ENCODE results near the gene AXL. TPM values are rescaled to one million over a fixed set of nuclear protein-coding genes. Genes with fewer than 3 reads are reported as not detected.
"Not testable (repeated sequence)": the region's sequence is repeated elsewhere in the genome, so short reads cannot be mapped to it uniquely, and the experiment has no call there.

The AXL gene
- total RNA-seq, 1 experiment from 2014 or later: 107 TPM

- no TSS peak for BruUV-seq (replicated peaks)
- CTCF ChIA-PET: interaction anchor here (0.6 to 1.1 kb wide), 3 partner anchors 28 to 560 kb away, joined by 3 to 10 read pairs (median 3); no protein-coding TSS in a partner anchor
- Mint-ChIP-seq H3K4me1 (ENCODE audit: low read depth, unreplicated experiment) (peaks cover 37% of the 10 kb centered on the region), H3K36me3 (ENCODE audit: insufficient read depth, unreplicated experiment) (peaks cover 14% of the 10 kb centered on the region), H3K9me3 (ENCODE audit: low read depth, unreplicated experiment) (no peaks in the 10 kb centered on the region), H3K27ac (ENCODE audit: unreplicated experiment) (peak overlapping the region; percentile 67), H3K4me3 (ENCODE audit: low read depth, unreplicated experiment) (peak overlapping the region; percentile 44), H3K27me3 (ENCODE audit: unreplicated experiment) (no peaks in the 10 kb centered on the region)
- TF ChIP-seq, protein P1, sequence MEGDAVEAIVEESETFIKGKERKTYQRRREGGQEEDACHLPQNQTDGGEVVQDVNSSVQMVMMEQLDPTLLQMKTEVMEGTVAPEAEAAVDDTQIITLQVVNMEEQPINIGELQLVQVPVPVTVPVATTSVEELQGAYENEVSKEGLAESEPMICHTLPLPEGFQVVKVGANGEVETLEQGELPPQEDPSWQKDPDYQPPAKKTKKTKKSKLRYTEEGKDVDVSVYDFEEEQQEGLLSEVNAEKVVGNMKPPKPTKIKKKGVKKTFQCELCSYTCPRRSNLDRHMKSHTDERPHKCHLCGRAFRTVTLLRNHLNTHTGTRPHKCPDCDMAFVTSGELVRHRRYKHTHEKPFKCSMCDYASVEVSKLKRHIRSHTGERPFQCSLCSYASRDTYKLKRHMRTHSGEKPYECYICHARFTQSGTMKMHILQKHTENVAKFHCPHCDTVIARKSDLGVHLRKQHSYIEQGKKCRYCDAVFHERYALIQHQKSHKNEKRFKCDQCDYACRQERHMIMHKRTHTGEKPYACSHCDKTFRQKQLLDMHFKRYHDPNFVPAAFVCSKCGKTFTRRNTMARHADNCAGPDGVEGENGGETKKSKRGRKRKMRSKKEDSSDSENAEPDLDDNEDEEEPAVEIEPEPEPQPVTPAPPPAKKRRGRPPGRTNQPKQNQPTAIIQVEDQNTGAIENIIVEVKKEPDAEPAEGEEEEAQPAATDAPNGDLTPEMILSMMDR (IDR thresholded peaks at IDR 0.05; ENCODE audit: unreplicated experiment): no peak
- intact Hi-C loops (cut with micrococcal nuclease; ENCODE audit: unreplicated experiment): no loop called here
- peak; percentile 92 for DNase-seq
Measured at GRCh38 chr19:41175801-41176777, 42.9 kb upstream of the AXL start.

GRCh38 chr19:41180173-41180572, 38.9 kb upstream of the AXL start:
- BruUV-seq (replicated peaks); H3K27ac Mint-ChIP-seq (ENCODE audit: unreplicated experiment); CTCF ChIA-PET; H3K9me3 Mint-ChIP-seq (ENCODE audit: low read depth, unreplicated experiment); H3K4me3 Mint-ChIP-seq (ENCODE audit: low read depth, unreplicated experiment); DNase-seq; intact Hi-C loops (cut with micrococcal nuclease; ENCODE audit: unreplicated experiment); H3K27me3 Mint-ChIP-seq (ENCODE audit: unreplicated experiment): not testable (repeated sequence)
- peaks cover 23% of the 10 kb centered on the region for H3K4me1 Mint-ChIP-seq (ENCODE audit: low read depth, unreplicated experiment)
- H3K36me3 Mint-ChIP-seq (ENCODE audit: insufficient read depth, unreplicated experiment): peaks cover 14% of the 10 kb centered on the region

DNA sequence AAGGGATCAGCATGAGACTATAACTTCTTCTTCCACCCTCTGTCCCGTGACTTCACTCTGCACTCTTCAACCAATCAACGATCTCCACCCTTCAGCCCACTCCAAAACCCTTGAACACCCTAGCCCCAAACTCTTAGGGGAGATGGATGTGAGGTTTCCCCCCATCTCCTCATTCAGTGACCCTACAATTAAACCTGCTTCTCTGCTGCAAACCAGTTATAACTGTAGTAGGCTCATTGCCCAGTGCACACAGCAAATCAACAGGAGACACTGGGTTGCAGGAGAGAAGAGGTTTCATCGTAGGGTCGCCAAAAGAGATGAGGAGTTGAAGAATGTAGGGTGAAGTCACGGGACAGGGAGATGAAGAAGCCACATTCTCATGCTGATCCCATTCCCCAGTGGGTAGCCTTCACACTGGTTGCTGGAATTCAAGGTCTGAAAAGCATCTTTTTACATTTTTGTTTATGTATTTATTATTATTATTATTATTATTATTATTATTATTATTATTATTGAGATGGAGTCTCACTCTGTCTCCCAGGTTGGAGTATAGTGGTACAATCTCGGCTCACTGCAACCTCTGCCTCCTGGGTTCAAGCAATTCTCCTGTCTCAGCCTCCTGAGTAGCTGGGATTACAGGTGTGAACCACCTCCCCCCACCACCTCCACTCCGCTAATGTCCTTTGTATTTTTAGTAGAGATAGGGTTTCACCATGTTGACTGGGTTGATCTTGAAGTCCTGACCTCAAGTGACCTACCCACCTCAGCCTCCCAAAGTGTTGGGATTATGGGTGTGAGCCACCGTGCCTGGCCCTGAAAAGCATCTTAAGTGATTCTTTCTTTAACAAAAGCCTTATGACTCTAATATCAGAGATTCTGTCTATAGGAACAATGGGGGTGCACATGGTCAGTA, 31.8 kb upstream of the AXL start:
- Mint-ChIP-seq H3K27ac (ENCODE audit: unreplicated experiment) (no peak overlapping the region), H3K36me3 (ENCODE audit: insufficient read depth, unreplicated experiment) (peaks cover 4% of the 10 kb centered on the region), H3K4me1 (ENCODE audit: low read depth, unreplicated experiment) (peaks cover 35% of the 10 kb centered on the region), H3K9me3 (ENCODE audit: low read depth, unreplicated experiment) (no peaks in the 10 kb centered on the region), H3K4me3 (ENCODE audit: low read depth, unreplicated experiment) (no peak overlapping the region), H3K27me3 (ENCODE audit: unreplicated experiment) (no peaks in the 10 kb centered on the region)
- CTCF ChIA-PET: interaction anchor here (0.5 kb wide), 1 partner anchor 566 kb away, joined by 3 read pairs; no protein-coding TSS in a partner anchor
- intact Hi-C loops (cut with micrococcal nuclease; ENCODE audit: unreplicated experiment): no loop called here
- DNase-seq: no peak
- no TSS peak for BruUV-seq (replicated peaks)
- TF ChIP-seq, protein P1 (IDR thresholded peaks at IDR 0.05; ENCODE audit: unreplicated experiment): no peak

DNA sequence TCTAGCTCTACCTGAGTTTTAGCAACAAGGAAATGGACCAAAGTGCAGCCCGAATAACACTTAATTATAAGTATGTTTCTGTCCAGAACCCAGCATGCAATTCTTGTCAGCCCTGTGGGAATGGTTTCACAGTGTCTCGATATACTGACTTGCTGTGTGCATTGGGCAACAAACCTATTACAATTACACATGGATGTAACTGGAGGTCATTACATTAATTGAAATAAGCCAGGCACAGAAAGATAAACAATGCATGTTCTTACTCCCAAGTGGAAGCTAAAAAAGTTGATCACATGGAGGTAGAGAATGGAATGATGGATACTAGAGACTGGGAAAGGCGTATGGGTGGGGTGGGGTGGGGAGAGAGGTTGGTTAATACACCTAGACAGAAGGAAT, 31.1 kb upstream of the AXL start:
- H3K4me1 Mint-ChIP-seq (ENCODE audit: low read depth, unreplicated experiment): peaks cover 41% of the 10 kb centered on the region
- no peak for DNase-seq
- intact Hi-C loops (cut with micrococcal nuclease; ENCODE audit: unreplicated experiment): no loop called here
- no peak overlapping the region for H3K27ac Mint-ChIP-seq (ENCODE audit: unreplicated experiment)
- CTCF ChIA-PET: no interaction called here
- H3K9me3 Mint-ChIP-seq (ENCODE audit: low read depth, unreplicated experiment): no peaks in the 10 kb centered on the region
- TF ChIP-seq, protein P1 (IDR thresholded peaks at IDR 0.05; ENCODE audit: unreplicated experiment): no peak
- H3K4me3 Mint-ChIP-seq (ENCODE audit: low read depth, unreplicated experiment): no peak overlapping the region
- peaks cover 9% of the 10 kb centered on the region for H3K36me3 Mint-ChIP-seq (ENCODE audit: insufficient read depth, unreplicated experiment)
- BruUV-seq (replicated peaks): no TSS peak
- no peaks in the 10 kb centered on the region for H3K27me3 Mint-ChIP-seq (ENCODE audit: unreplicated experiment)
